Esophagus muscularis mucosa (tissue), 3 donors: ENCODE results near the gene WDR70.

Experiments used
- CTCF ChIP-seq, 3 experiments: fragments of 200-600 bp in 2 of 3; fragments of 450-650 bp in 1 of 3; sonication (generic) in 2 of 3; IDR thresholded peaks; one replicate each; pipeline ENCODE4 v1.5.1; 2017 to 2019; ENCODE audit warnings: antibody characterized with exemption in 3 of 3, mild to moderate bottlenecking in 2 of 3, moderate library complexity in 1 of 3
- POLR2A ChIP-seq: fragments of 450-650 bp; IDR thresholded peaks from one replicate; pipeline ENCODE4 v1.6.1; 2017; ENCODE audit warnings: antibody characterized with exemption, moderate library complexity, mild to moderate bottlenecking, low read depth

GRCh38 chr5:37355161-37355560 lies 24.0 kb upstream of the WDR70 start:
- TF ChIP-seq POLR2A (no peak), CTCF (IDR thresholded peaks at IDR 0.05) (no peak)
